ENCODE measurements around the gene SRSF9.
"Not testable (repeated sequence)": the region's sequence is repeated elsewhere in the genome, so short reads cannot be mapped to it uniquely, and the experiment has no call there.

The SRSF9 gene, protein sequence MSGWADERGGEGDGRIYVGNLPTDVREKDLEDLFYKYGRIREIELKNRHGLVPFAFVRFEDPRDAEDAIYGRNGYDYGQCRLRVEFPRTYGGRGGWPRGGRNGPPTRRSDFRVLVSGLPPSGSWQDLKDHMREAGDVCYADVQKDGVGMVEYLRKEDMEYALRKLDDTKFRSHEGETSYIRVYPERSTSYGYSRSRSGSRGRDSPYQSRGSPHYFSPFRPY

GRCh38 chr12:120469450-120470149, at the start of gene SRSF9:
Gene SRSF9, minus strand, starts transcription at chr12:120469748. Its CDS starts 139 bp downstream, at chr12:120469609.
- Histone ChIP-seq H3K4me2 (peak within 1 kb of the TSS; percentile 87 to 98 (median 93)), H3K9ac (peak within 1 kb of the TSS; percentile 92 to 99 (median 98)), H3K27ac (peak within 1 kb of the TSS; percentile 92 to 99 (median 97))

DNA sequence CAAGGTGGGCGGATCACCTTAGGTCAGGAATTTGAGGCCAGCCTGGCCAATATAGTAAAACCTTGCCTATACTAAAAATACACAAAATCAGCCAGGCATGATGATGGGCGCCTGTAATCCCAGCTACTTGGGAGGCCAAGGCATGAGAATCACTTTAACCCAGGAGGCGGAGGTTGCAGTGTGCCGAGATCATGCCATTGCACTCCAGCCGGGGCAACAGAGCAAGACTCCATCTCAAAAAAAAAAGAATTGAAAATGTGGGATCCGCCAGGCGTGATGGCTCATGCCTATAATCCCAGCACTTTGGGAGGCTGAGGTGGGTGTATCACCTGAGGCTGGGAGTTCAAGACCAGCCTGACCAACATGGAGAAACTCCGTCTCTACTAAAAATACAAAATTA, 49.8 kb upstream of the SRSF9 start:
- H3K4me3 ChIP-seq; H4K20me1 ChIP-seq; H3K27me3 ChIP-seq; H3K9me3 ChIP-seq (replicated peaks in 1 of 11); H3K4me2 ChIP-seq; H3K9ac ChIP-seq; H3K4me1 ChIP-seq; H3K27ac ChIP-seq: not testable (repeated sequence)
- H3K36me3 ChIP-seq: peaks cover 64 to 92% (median 78%) of the 10 kb centered on the region in 11 experiments

More at GRCh38 chr12:120469450-120470149, at the start of gene SRSF9:
- Histone ChIP-seq H3K4me3 (peak within 1 kb of the TSS; percentile 85 to 99 (median 96)), H3K36me3 (peaks cover 24 to 34% (median 32%) of the 10 kb centered on the region in 11 experiments), H3K4me1 (peaks cover 47 to 69% (median 51%) of the 10 kb centered on the region in 10 experiments), H3K9me3 (replicated peaks in 1 of 11) (no peaks in the 10 kb centered on the region), H3K27me3 (no peaks in the 10 kb centered on the region), H4K20me1 (peaks cover 41 to 52% (median 45%) of the 10 kb centered on the region in 11 experiments)
- no peak for TF ChIP-seq Cebpa-rat (IDR thresholded peaks at IDR 0.05)

GRCh38 chr12:120515496-120515895, 45.9 kb upstream of the SRSF9 start:
- H3K4me1 ChIP-seq: no peaks in the 10 kb centered on the region; a peak in 2 of 20 replicates
- H3K27me3 ChIP-seq: no peaks in the 10 kb centered on the region
- TF ChIP-seq Cebpa-rat (IDR thresholded peaks at IDR 0.05): no peak
- no peaks in the 10 kb centered on the region for H3K9me3 ChIP-seq (replicated peaks in 1 of 11)
- H3K27ac ChIP-seq: no peak overlapping the region
- no peak overlapping the region for H3K4me2 ChIP-seq
- no peak overlapping the region for H3K9ac ChIP-seq
- no peaks in the 10 kb centered on the region; a peak in 1 of 22 replicates for H4K20me1 ChIP-seq
- H3K36me3 ChIP-seq: peaks cover 72 to 95% (median 81%) of the 10 kb centered on the region in 11 experiments
- H3K4me3 ChIP-seq: no peak overlapping the region

- H3K9me3 ChIP-seq (replicated peaks in 1 of 11): no peaks in the 10 kb centered on the region
- peaks cover 76 to 97% (median 83%) of the 10 kb centered on the region in 11 experiments for H3K36me3 ChIP-seq
- H3K4me3 ChIP-seq: no peak overlapping the region
- no peak for TF ChIP-seq Cebpa-rat (IDR thresholded peaks at IDR 0.05)
- H3K27ac ChIP-seq: peak overlapping the region in 3 of 11 experiments; percentile 27 to 46 (median 40); a peak in 4 of 22 replicates
- no peak overlapping the region for H3K4me2 ChIP-seq
- H4K20me1 ChIP-seq: no peaks in the 10 kb centered on the region; a peak in 1 of 22 replicates
- no peaks in the 10 kb centered on the region for H3K27me3 ChIP-seq
- H3K9ac ChIP-seq: no peak overlapping the region
- H3K4me1 ChIP-seq: no peaks in the 10 kb centered on the region; a peak in 2 of 20 replicates
Measured at GRCh38 chr12:120514002-120514401, 44.5 kb upstream of the SRSF9 start.

GRCh38 chr12:120508537-120508936, 39.0 kb upstream of the SRSF9 start:
- no peaks in the 10 kb centered on the region for H3K27me3 ChIP-seq
- TF ChIP-seq Cebpa-rat (IDR thresholded peaks at IDR 0.05): no peak
- H3K9ac ChIP-seq: no peak overlapping the region
- H3K4me1 ChIP-seq: no peaks in the 10 kb centered on the region; a peak in 1 of 20 replicates
- no peak overlapping the region for H3K4me3 ChIP-seq
- peaks cover 76 to 95% (median 90%) of the 10 kb centered on the region in 11 experiments for H3K36me3 ChIP-seq
- no peaks in the 10 kb centered on the region for H4K20me1 ChIP-seq
- H3K4me2 ChIP-seq: no peak overlapping the region
- no peak overlapping the region for H3K27ac ChIP-seq
- H3K9me3 ChIP-seq (replicated peaks in 1 of 11): no peaks in the 10 kb centered on the region

DNA sequence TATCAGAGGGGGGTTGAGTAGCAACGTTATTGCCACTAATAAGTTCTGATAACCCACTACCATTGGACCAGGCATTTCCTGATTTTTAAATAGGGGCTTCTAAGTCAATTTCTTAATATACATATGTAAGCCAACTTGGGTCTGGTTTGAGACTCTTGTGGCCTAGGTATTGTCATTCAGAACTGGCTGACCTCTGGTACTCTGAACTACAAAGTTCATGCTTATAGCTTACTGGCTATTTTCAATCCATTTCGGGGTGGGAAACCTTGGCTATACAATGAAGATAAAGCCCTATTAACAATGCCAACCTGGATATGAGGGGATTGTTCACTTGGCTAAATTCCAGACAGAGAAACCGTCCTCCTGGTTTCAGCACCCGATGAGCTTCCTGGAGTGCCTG, 35.0 kb upstream of the SRSF9 start:
- TF ChIP-seq Cebpa-rat (IDR thresholded peaks at IDR 0.05): no peak
- Histone ChIP-seq H3K9ac (no peak overlapping the region), H3K36me3 (peaks cover 81 to 97% (median 89%) of the 10 kb centered on the region in 11 experiments), H3K4me1 (no peaks in the 10 kb centered on the region), H3K4me2 (no peak overlapping the region), H4K20me1 (peaks cover 0 to 8% (median 3%) of the 10 kb centered on the region in 11 experiments; a peak in 11 of 22 replicates), H3K27ac (no peak overlapping the region), H3K9me3 (replicated peaks in 1 of 11) (no peaks in the 10 kb centered on the region), H3K4me3 (no peak overlapping the region), H3K27me3 (no peaks in the 10 kb centered on the region)

DNA sequence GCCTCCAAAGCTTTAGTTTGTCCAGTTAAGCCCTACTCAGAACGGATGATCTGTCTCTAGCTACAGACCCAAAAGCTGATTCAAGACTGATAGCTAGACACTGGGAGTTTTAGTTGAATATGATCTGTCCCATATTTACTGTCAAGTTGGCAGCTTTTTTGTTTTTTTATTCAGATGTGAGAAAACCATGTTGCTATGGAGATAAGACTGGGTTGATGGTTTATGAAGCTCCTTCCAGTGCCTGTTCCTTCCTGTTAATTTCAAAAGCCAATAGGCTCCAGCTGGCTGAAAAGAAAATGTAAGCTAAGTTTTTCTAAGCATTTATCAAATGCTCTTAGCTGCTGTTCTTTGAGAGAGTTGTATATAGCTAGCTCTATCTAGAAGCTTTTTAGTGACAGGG, 31.0 kb upstream of the SRSF9 start:
- Histone ChIP-seq H3K9me3 (replicated peaks in 1 of 11) (no peaks in the 10 kb centered on the region), H3K36me3 (peaks cover 68 to 85% (median 79%) of the 10 kb centered on the region in 11 experiments), H3K9ac (no peak overlapping the region), H3K4me1 (peaks cover 14 to 21% (median 17%) of the 10 kb centered on the region in 10 experiments), H3K4me2 (no peak overlapping the region), H3K4me3 (no peak overlapping the region), H3K27me3 (no peaks in the 10 kb centered on the region), H3K27ac (no peak overlapping the region), H4K20me1 (peaks cover 20 to 38% (median 31%) of the 10 kb centered on the region in 11 experiments)
- TF ChIP-seq Cebpa-rat (IDR thresholded peaks at IDR 0.05): no peak

- peak overlapping the region in 4 of 10 experiments; percentile 95 to 98 (median 97); a peak in 2 of 20 replicates for H3K4me3 ChIP-seq
- H3K4me2 ChIP-seq: peak overlapping the region in 9 of 11 experiments; percentile 81 to 98 (median 91); a peak in 13 of 22 replicates
- peaks cover 54 to 69% (median 63%) of the 10 kb centered on the region in 11 experiments for H3K36me3 ChIP-seq
- H4K20me1 ChIP-seq: peaks cover 20 to 38% (median 31%) of the 10 kb centered on the region in 11 experiments
- TF ChIP-seq Cebpa-rat (IDR thresholded peaks at IDR 0.05): no peak
- peaks cover 24 to 33% (median 28%) of the 10 kb centered on the region in 10 experiments for H3K4me1 ChIP-seq
- H3K9ac ChIP-seq: no peak overlapping the region; a peak in 1 of 22 replicates
- H3K27me3 ChIP-seq: no peaks in the 10 kb centered on the region
- H3K27ac ChIP-seq: no peak overlapping the region
- no peaks in the 10 kb centered on the region for H3K9me3 ChIP-seq (replicated peaks in 1 of 11)
Measured at GRCh38 chr12:120498870-120499515, 29.4 kb upstream of the SRSF9 start.
